ENCODE measurements around the gene WNT3A. TPM values are rescaled to one million over a fixed set of nuclear protein-coding genes. Genes with fewer than 3 reads are reported as not detected.

Gene WNT3A
- total RNA-seq, 1 experiment from 2014 or later, result 1.0 TPM

- Histone ChIP-seq H3K36me3 (ENCODE audit: low read depth, low read length) (no peaks in the 10 kb centered on the region), H3K27me3 (ENCODE audit: low read length) (no peaks in the 10 kb centered on the region), H3K4me1 (ENCODE audit: insufficient read depth, low read length) (peaks cover 11% of the 10 kb centered on the region), H3K9ac (ENCODE audit: low read length) (no peak overlapping the region), H3K9me2 (replicated peaks; ENCODE audit: low read length) (no peaks in the 10 kb centered on the region), H3F3A (ENCODE audit: low read length, unreplicated experiment) (no peaks in the 10 kb centered on the region), H3K9me3 (ENCODE audit: low read length) (no peaks in the 10 kb centered on the region), H3K27ac (ENCODE audit: low read length) (no peak overlapping the region), H2AFZ (ENCODE audit: low read length) (no peak overlapping the region), H3K79me2 (ENCODE audit: low read length) (no peaks in the 10 kb centered on the region), H4K20me1 (ENCODE audit: low read length) (no peaks in the 10 kb centered on the region), H3K4me3 (ENCODE audit: low read length) (no peak overlapping the region), H3K4me2 (ENCODE audit: low read length) (no peak overlapping the region)
- TF ChIP-seq EZH2phosphoT487 (IDR thresholded peaks at IDR 0.05; ENCODE audit: borderline replicate concordance, low read length), result no peak
- no peak for TF ChIP-seq EZH2 (IDR thresholded peaks at IDR 0.05; ENCODE audit: low read length, unreplicated experiment)
- no peak for TF ChIP-seq CTCF (conservative IDR thresholded peaks at IDR 0.05; ENCODE audit: low read depth, low read length)
- CTCF ChIA-PET, result no interaction called here
- no TSS peak for BruUV-seq (replicated peaks)
- POLR2A ChIA-PET (ENCODE audit: unreplicated experiment), result no interaction called here
- DNase-seq (no peak), ATAC-seq (no peak)
- intact Hi-C loops (cut with micrococcal nuclease), result no loop called here
These were observed 43.9 kb downstream of the WNT3A start for GRCh38 chr1:228050571-228051231.

GRCh38 chr1:228058172-228058948 lies 51.6 kb downstream of the WNT3A start:
- intact Hi-C loops (cut with micrococcal nuclease), result loop anchor here (5.0 kb wide), 1 partner anchor 56 kb away; no protein-coding TSS in a partner anchor
- ChIA-PET POLR2A (ENCODE audit: unreplicated experiment) (interaction anchor here (0.6 kb wide), 1 partner anchor 107 kb away, joined by 4 read pairs; no protein-coding TSS in a partner anchor), CTCF (interaction anchor here (0.8 to 1.1 kb wide), 2 partner anchors 54 to 59 kb away, joined by 3 to 6 read pairs; no protein-coding TSS in a partner anchor)
- H3K9me3 ChIP-seq (ENCODE audit: low read length), result no peaks in the 10 kb centered on the region
- H3K9ac ChIP-seq (ENCODE audit: low read length), result no peak overlapping the region
- no peak for DNase-seq
- no peaks in the 10 kb centered on the region for H3K36me3 ChIP-seq (ENCODE audit: low read depth, low read length)
- no TSS peak for BruUV-seq (replicated peaks)
- TF ChIP-seq EZH2 (IDR thresholded peaks at IDR 0.05; ENCODE audit: low read length, unreplicated experiment) (no peak), EZH2phosphoT487 (IDR thresholded peaks at IDR 0.05; ENCODE audit: borderline replicate concordance, low read length) (no peak)
- H4K20me1 ChIP-seq (ENCODE audit: low read length), result no peaks in the 10 kb centered on the region
- H2AFZ ChIP-seq (ENCODE audit: low read length), result no peak overlapping the region
- H3F3A ChIP-seq (ENCODE audit: low read length, unreplicated experiment), result peaks cover 4% of the 10 kb centered on the region
- no peak overlapping the region for H3K4me3 ChIP-seq (ENCODE audit: low read length)
- H3K4me2 ChIP-seq (ENCODE audit: low read length), result no peak overlapping the region
- no peaks in the 10 kb centered on the region for H3K9me2 ChIP-seq (replicated peaks; ENCODE audit: low read length)
- no peak overlapping the region for H3K27ac ChIP-seq (ENCODE audit: low read length)
- H3K79me2 ChIP-seq (ENCODE audit: low read length), result no peaks in the 10 kb centered on the region
- peaks cover 8% of the 10 kb centered on the region; the same call in 1 of the 2 replicates for H3K4me1 ChIP-seq (ENCODE audit: insufficient read depth, low read length)
- H3K27me3 ChIP-seq (ENCODE audit: low read length), result no peaks in the 10 kb centered on the region
- no peak for ATAC-seq

- peaks cover 8% of the 10 kb centered on the region; the same call in 1 of the 2 replicates for H3K4me1 ChIP-seq (ENCODE audit: insufficient read depth, low read length)
- no peak overlapping the region for H3K9ac ChIP-seq (ENCODE audit: low read length)
- H3K9me2 ChIP-seq (replicated peaks; ENCODE audit: low read length), result no peaks in the 10 kb centered on the region
- BruUV-seq (replicated peaks), result no TSS peak
- H2AFZ ChIP-seq (ENCODE audit: low read length), result peak overlapping the region; percentile 41
- H3K27ac ChIP-seq (ENCODE audit: low read length), result no peak overlapping the region
- H3K79me2 ChIP-seq (ENCODE audit: low read length), result no peaks in the 10 kb centered on the region
- peak overlapping the region; percentile 58 for H3K4me3 ChIP-seq (ENCODE audit: low read length)
- intact Hi-C loops (cut with micrococcal nuclease), result loop anchor here (5.0 kb wide), 1 partner anchor 57 kb away; no protein-coding TSS in a partner anchor
- no peaks in the 10 kb centered on the region for H3K27me3 ChIP-seq (ENCODE audit: low read length)
- no peaks in the 10 kb centered on the region for H4K20me1 ChIP-seq (ENCODE audit: low read length)
- H3K36me3 ChIP-seq (ENCODE audit: low read depth, low read length), result no peaks in the 10 kb centered on the region
- H3K9me3 ChIP-seq (ENCODE audit: low read length), result no peaks in the 10 kb centered on the region
- ATAC-seq, result no peak; the same call in 1 of the 2 replicates
- peaks cover 4% of the 10 kb centered on the region for H3F3A ChIP-seq (ENCODE audit: low read length, unreplicated experiment)
- TF ChIP-seq EZH2 (IDR thresholded peaks at IDR 0.05; ENCODE audit: low read length, unreplicated experiment) (no peak), EZH2phosphoT487 (IDR thresholded peaks at IDR 0.05; ENCODE audit: borderline replicate concordance, low read length) (no peak), CTCF (conservative IDR thresholded peaks at IDR 0.05; ENCODE audit: low read depth, low read length) (no peak)
- DNase-seq, result no peak
- peak overlapping the region; percentile 73 for H3K4me2 ChIP-seq (ENCODE audit: low read length)
- POLR2A ChIA-PET (ENCODE audit: unreplicated experiment), result interaction anchor here (0.6 kb wide), 2 partner anchors 55 to 114 kb away, joined by 3 read pairs; no protein-coding TSS in a partner anchor
- CTCF ChIA-PET, result interaction anchor here (0.6 to 1.0 kb wide), 2 partner anchors 16 to 60 kb away, joined by 3 to 13 read pairs; no protein-coding TSS in a partner anchor
These were observed 52.3 kb downstream of the WNT3A start for GRCh38 chr1:228058949-228059633.

Data from PC-3 (cell line).